AG04449 (cell line): Measurements from ENCODE around the gene CEACAM21.

ENCODE experiments used
- CTCF ChIA-PET: fragments of 350-600 bp; formaldehyde crosslinking; extraction: SDS; loops from one replicate; lab custom pipeline; 2021; ENCODE audit warnings: antibody characterized with exemption; lab: Yijun Ruan, JAX
- POLR2A ChIA-PET: fragments of 400-600, 350-600 bp; formaldehyde crosslinking; extraction: SDS; loops from one replicate; lab custom pipeline; 2020; ENCODE audit warnings: antibody characterized with exemption, inconsistent platforms; lab: Yijun Ruan, JAX
- DNase-seq: peaks from one replicate; pipeline ENCODE4 v3.0.0-alpha.2; 2010; ENCODE audit warnings: low read depth, low spot score
- H3K4me3 ChIP-seq: 2 replicates; pipeline ENCODE4 v1.5.1; 2011; ENCODE audit warnings: low read depth, mild to moderate bottlenecking, control low read depth, low read length
- TF ChIP-seq, protein P1 (sequence below): IDR thresholded peaks from one replicate; pipeline ENCODE4 v1.5.1; 2011; ENCODE audit warnings: mild to moderate bottlenecking, moderate library complexity, low read length, control low read depth, inconsistent platforms; ENCODE audit not compliant: insufficient read depth; ENCODE audit errors: missing control alignments

CEACAM21 gene

DNA sequence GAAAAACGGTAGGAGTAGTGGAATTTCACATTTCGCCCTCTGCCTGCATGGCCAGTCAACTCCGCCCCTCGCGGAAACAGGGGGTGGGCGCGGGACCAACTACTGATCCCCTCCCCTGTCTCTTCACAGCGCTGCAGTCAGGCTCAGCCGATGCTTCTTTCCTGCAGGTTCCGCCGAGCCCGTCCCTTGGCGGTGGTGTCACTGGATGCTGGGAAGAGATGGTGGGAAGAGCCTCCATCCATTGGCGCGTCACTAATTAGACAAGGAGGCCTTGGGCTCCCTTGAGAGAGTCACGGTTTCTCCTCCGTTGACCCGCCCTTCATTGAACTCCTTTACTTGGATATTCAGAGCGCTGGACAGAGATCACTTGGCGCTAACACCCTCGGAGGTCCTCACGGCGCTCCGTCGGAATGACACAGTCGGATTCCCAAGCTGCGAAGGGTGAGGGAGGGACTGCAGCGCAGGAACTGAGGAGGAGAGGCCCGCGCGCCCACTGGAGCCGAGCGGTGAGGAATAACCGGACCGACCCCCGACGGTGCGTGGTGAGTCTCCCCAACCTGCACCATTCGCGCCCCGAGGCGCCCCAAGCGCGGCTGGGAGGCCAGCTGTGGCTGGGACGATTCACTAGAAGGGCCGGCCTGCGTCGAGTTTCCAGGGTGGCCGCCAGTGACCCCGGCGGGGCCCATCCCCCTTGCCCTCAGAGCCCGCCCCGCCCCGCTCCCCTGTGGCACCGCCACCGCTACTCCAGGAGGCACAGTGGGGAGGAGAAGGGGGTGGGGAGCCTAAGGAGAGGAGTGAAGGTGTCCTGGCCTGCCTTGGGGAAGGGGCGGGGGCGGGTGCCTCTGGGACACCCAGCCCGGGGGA is 11.2 kb upstream of the CEACAM21 start:
- no peak for DNase-seq
- POLR2A ChIA-PET = no interaction called here
- CTCF ChIA-PET = interaction anchor here (0.9 to 13.9 kb wide), 7 partner anchors 9 to 134 kb away, joined by 3 to 255 read pairs (median 9); partner anchors contain the start of gene DMAC2
- no peak overlapping the region for H3K4me3 ChIP-seq
- TF ChIP-seq, protein P1, sequence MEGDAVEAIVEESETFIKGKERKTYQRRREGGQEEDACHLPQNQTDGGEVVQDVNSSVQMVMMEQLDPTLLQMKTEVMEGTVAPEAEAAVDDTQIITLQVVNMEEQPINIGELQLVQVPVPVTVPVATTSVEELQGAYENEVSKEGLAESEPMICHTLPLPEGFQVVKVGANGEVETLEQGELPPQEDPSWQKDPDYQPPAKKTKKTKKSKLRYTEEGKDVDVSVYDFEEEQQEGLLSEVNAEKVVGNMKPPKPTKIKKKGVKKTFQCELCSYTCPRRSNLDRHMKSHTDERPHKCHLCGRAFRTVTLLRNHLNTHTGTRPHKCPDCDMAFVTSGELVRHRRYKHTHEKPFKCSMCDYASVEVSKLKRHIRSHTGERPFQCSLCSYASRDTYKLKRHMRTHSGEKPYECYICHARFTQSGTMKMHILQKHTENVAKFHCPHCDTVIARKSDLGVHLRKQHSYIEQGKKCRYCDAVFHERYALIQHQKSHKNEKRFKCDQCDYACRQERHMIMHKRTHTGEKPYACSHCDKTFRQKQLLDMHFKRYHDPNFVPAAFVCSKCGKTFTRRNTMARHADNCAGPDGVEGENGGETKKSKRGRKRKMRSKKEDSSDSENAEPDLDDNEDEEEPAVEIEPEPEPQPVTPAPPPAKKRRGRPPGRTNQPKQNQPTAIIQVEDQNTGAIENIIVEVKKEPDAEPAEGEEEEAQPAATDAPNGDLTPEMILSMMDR = no peak

DNA sequence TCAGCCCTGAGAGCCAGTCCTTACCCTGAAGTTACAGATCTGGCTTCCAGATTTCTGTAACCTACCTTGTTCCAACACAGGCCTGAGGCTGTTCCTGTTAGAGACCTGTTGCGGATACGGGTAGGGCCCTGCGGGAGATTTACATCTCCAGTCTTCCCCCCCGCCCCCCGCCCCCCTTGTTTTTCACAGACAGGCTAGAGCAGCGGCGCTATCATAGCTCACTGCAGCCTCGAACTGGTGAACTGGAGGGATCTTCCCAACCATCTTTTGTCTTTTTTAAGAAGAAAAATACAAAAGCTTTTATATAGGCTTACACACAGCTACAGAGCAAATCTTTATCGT is 10.6 kb upstream of the CEACAM21 start:
- no peak for DNase-seq
- TF ChIP-seq, protein P1 = no peak
- H3K4me3 ChIP-seq = no peak overlapping the region
- POLR2A ChIA-PET = no interaction called here
- CTCF ChIA-PET = interaction anchor here (0.9 to 13.9 kb wide), 3 partner anchors 15 to 126 kb away, joined by 3 to 255 read pairs (median 12); partner anchors contain the start of gene DMAC2

GRCh38 chr19:41566001-41566400 is 10.0 kb upstream of the CEACAM21 start:
- ChIA-PET POLR2A (no interaction called here), CTCF (interaction anchor here (0.9 to 13.9 kb wide), 3 partner anchors 15 to 117 kb away, joined by 3 to 255 read pairs (median 3); no protein-coding TSS in a partner anchor)
- DNase-seq = no peak
- TF ChIP-seq, protein P1 = no peak
- no peak overlapping the region for H3K4me3 ChIP-seq

DNA sequence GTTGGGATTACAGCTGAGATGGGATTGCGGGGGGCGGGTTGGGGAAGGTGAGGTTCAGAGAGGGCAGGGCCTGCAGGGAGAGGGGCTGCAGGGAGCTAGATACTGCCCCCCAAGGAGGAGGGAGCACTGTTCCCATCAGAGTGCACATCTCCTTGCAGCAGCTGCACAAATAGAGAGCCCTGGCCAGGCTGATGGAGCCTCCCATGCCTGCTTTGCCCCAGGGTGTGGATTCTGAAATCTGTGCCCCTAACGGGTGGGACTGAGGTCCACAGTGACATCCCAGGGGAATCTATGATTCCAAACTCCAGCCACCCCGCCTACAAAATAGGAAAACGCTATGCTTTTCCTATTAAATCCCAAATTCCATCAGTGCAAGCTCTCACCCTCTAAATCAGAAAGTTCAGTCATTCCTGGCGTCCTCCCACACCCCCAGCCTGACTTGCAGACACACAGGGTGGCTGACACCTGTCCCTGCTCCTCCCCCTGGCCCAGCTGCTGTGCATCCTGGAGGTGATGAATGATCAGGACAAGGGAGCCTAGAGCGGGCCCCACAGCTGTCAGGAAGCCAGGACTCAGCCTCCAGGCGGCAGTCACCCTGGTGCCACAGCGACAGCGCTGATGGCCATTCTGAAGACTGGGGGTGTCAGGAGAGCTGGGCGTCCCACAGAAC is 6.3 kb upstream of the CEACAM21 start:
- CTCF ChIA-PET = interaction anchor here (1.0 to 13.9 kb wide), 13 partner anchors 8 to 261 kb away, joined by 3 to 255 read pairs (median 7); no protein-coding TSS in a partner anchor
- H3K4me3 ChIP-seq = no peak overlapping the region
- no peak for DNase-seq
- TF ChIP-seq, protein P1 = no peak
- POLR2A ChIA-PET = no interaction called here

DNA sequence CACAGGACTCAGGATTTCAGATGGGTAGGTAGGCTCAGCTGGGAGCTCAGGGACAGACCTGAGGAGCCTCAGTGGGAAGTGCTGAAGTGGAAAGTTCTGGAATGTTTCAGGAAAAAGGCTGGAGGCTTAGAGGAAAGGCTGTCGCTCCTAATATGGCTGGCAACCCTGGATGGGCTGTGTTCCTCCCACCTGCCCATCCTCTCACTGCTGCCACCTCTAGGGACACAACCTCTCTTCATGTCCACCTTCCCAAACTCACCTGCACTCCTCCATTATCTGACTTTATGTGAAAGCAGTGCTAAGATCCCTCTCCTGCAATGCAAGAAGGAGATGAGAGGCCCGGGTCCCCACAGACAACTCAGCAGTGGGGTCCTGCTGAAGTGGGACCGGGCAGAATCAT is 5.8 kb upstream of the CEACAM21 start:
- ChIA-PET CTCF (interaction anchor here (0.7 to 13.9 kb wide), 20 partner anchors 9 to 282 kb away, joined by 3 to 255 read pairs (median 5); no protein-coding TSS in a partner anchor), POLR2A (no interaction called here)
- TF ChIP-seq, protein P1 = no peak
- no peak for DNase-seq
- H3K4me3 ChIP-seq = no peak overlapping the region
